ENCODE results near the gene ACAD9. TPM values are rescaled to one million over a fixed set of nuclear protein-coding genes. Genes with fewer than 3 reads are reported as not detected.

The ACAD9 gene
- total and polyA plus RNA-seq, 8 donors, result 17.1 to 160 (median 23.4) TPM

DNA sequence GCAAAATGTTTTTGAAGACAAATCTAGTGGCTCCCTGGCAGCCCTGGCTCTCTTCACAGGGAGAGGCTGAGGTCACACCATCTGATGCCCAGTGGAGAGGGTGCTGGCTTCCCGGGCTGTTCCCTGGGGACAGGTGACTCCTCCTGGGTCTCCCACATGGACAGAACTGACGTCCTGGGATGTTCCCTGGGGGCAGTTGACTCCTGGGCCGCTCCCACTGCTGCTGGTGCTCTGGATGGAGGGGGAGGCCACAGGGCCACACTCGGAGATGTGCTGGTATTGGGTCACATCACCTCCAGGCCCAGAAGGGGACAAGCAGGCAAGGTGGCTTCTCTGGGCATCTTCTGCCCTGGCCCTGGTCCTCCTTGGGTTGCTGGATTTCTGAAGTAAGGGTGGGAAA, 27.8 kb upstream of the ACAD9 start:
- intact Hi-C loops (cut with DNase I; ENCODE audit: low total_unique reads), result no loop called here
- 51 to 84% (median 68%) methylated on average over 2 to 4 of the region's 4 CpGs; no CpG with 5 or more reads in 1 of the 5 donors for WGBS, 5 donors
- peaks cover 0 to 22% (median 10%) of the 10 kb centered on the region in 4 donors for H3K9me3 ChIP-seq
- H3K36me3 ChIP-seq, result no peaks in the 10 kb centered on the region
- no peak for DNase-seq
- H3K27ac ChIP-seq, result no peak overlapping the region
- TF ChIP-seq, protein P1, sequence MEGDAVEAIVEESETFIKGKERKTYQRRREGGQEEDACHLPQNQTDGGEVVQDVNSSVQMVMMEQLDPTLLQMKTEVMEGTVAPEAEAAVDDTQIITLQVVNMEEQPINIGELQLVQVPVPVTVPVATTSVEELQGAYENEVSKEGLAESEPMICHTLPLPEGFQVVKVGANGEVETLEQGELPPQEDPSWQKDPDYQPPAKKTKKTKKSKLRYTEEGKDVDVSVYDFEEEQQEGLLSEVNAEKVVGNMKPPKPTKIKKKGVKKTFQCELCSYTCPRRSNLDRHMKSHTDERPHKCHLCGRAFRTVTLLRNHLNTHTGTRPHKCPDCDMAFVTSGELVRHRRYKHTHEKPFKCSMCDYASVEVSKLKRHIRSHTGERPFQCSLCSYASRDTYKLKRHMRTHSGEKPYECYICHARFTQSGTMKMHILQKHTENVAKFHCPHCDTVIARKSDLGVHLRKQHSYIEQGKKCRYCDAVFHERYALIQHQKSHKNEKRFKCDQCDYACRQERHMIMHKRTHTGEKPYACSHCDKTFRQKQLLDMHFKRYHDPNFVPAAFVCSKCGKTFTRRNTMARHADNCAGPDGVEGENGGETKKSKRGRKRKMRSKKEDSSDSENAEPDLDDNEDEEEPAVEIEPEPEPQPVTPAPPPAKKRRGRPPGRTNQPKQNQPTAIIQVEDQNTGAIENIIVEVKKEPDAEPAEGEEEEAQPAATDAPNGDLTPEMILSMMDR (IDR thresholded peaks at IDR 0.05), result no peak
- TF ChIP-seq POLR2AphosphoS5 (IDR thresholded peaks at IDR 0.05), result no peak
- no peak for TF ChIP-seq EP300 (IDR thresholded peaks at IDR 0.05)
- TF ChIP-seq POLR2A (IDR thresholded peaks at IDR 0.05), result no peak
- peaks cover 0 to 3% (median under 1%) of the 10 kb centered on the region in 4 donors for H3K4me1 ChIP-seq
- H3K27me3 ChIP-seq, result no peaks in the 10 kb centered on the region
- H3K4me3 ChIP-seq, result no peak overlapping the region

GRCh38 chr3:128853826-128854225, 25.6 kb upstream of the ACAD9 start:
- Histone ChIP-seq H3K36me3 (no peaks in the 10 kb centered on the region), H3K27me3 (no peaks in the 10 kb centered on the region), H3K9me3 (peaks cover 0 to 37% (median 24%) of the 10 kb centered on the region in 4 donors), H3K4me1 (no peaks in the 10 kb centered on the region), H3K4me3 (no peak overlapping the region), H3K27ac (no peak overlapping the region)
- intact Hi-C loops (cut with DNase I; ENCODE audit: low total_unique reads), result no loop called here
- no peak for DNase-seq
- WGBS, 5 donors, result 89 to 100% (median 92%) methylated on average over 4 to 5 of the region's 5 CpGs
- TF ChIP-seq, protein P1 (IDR thresholded peaks at IDR 0.05), result no peak
- TF ChIP-seq POLR2A (IDR thresholded peaks at IDR 0.05) (no peak), POLR2AphosphoS5 (IDR thresholded peaks at IDR 0.05) (no peak), EP300 (IDR thresholded peaks at IDR 0.05) (no peak)

DNA sequence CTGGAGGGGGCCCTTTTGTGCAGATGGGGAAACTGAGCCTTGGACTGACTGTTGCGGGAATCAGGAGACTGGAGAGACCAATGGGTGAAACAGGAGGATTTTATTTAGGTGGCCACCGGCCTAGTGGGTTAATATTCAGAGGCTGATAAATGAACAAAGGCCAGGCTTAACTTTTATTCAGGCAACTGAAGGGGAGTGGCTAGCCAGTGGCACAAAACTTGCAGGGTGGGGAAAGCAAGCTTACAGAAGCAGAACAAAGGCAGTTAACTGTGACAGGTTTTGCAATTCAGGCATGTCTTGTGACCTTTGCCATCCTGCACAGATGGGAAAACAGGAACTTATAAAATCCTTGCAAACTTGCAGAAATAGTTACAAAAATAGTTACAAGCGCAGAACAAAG, 24.9 kb upstream of the ACAD9 start:
- 85 to 93% (median 90%) methylated on average over 3 of the region's 3 CpGs for WGBS, 5 donors
- H3K4me3 ChIP-seq, result no peak overlapping the region

DNA sequence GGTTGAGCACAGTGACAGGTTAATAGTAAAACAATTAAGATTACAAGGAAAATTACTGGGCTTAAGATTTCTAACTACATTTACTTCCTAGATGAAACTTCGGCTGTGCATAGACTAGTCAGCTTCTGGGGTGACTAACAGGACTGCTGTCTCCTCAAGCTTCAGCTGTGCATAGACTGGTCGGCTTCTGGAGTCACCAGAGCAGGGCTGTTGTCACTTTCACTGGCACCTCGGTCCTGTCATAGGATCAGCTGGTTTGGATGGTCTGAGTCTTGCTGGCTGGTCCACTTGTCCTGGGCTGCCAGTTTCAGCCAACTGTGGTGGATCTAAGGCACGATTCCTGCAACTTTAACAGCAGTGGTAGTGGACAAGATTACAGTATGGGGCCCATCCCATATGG, 23.9 kb upstream of the ACAD9 start:
- H3K9me3 ChIP-seq, result peaks cover 14 to 54% (median 41%) of the 10 kb centered on the region in 4 donors
- no peak for DNase-seq
- intact Hi-C loops (cut with DNase I; ENCODE audit: low total_unique reads), result no loop called here
- WGBS, 5 donors, result 64 to 80% (median 70%) methylated on average over 4 of the region's 4 CpGs
- no peak for TF ChIP-seq EP300 (IDR thresholded peaks at IDR 0.05)
- TF ChIP-seq POLR2AphosphoS5 (IDR thresholded peaks at IDR 0.05), result no peak
- no peak for TF ChIP-seq POLR2A (IDR thresholded peaks at IDR 0.05)
- TF ChIP-seq, protein P1 (IDR thresholded peaks at IDR 0.05), result no peak
- no peak overlapping the region for H3K4me3 ChIP-seq
- H3K4me1 ChIP-seq, result no peaks in the 10 kb centered on the region
- no peak overlapping the region for H3K27ac ChIP-seq
- H3K27me3 ChIP-seq, result no peaks in the 10 kb centered on the region
- no peaks in the 10 kb centered on the region for H3K36me3 ChIP-seq

More for the DNA sequence above, 24.9 kb upstream of the ACAD9 start:
- Histone ChIP-seq H3K36me3 (no peaks in the 10 kb centered on the region), H3K9me3 (peaks cover 6 to 44% (median 31%) of the 10 kb centered on the region in 4 donors), H3K4me1 (no peaks in the 10 kb centered on the region), H3K27ac (no peak overlapping the region), H3K27me3 (no peaks in the 10 kb centered on the region)
- intact Hi-C loops (cut with DNase I; ENCODE audit: low total_unique reads), result no loop called here
- TF ChIP-seq POLR2AphosphoS5 (IDR thresholded peaks at IDR 0.05) (no peak), EP300 (IDR thresholded peaks at IDR 0.05) (no peak), POLR2A (IDR thresholded peaks at IDR 0.05) (no peak)
- TF ChIP-seq, protein P1 (IDR thresholded peaks at IDR 0.05), result no peak
- DNase-seq, result no peak
